ENCODE results near the gene TBX1.

Gene TBX1

DNA sequence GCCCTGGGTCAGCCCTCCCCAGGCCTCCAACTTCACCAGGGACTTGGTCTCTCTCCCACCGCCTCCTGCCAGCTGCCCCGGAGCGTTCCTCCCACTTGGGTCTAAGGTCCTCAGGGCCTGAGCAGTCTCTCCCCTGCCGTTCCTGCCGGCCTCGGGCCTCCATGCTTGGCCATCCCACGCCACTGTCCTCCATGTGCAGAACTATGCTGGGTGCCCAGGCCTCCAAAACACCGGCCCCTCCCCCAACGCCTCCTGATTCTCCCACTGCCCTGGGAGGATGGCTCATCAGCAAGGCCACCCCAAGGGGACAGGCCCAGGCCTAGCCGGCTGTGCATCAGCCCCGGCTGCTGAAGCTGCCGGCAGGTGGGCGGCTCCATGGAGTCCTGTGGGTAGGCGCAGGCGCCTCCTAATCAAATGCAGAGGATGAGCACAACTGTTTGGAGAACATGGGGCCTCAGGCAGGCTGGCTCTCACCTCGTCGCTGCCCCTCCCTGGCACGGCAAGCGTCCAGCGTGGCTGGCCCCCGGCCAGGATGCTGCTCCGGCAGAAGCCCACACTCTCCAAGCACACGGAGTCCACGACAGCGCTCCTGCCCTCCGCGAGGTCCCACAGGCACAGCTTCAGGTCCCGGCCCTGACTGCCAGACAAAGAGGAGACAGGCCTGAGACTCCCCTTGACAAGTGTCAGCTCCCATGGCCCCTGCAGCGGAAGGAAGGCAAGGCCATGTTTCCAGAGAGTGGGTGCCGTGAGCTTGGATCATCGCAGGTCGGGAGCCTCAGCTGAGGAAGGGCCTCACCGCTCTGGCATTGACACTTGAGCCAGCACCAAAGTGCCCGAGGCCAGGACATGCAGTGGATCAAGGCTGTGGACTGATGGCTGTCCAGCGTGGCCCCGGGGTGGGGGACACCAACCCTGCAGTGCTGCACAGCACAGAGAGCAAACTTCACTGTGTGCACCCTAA, 51.5 kb downstream of the TBX1 start:
- no peaks in the 10 kb centered on the region for H3K9me3 ChIP-seq
- no peak overlapping the region for H3K27ac ChIP-seq
- no peaks in the 10 kb centered on the region for H3K4me1 ChIP-seq (ENCODE audit: control insufficient read depth in 1 of 2, insufficient read depth in 1 of 2, low read depth in 1 of 2, low read length in 1 of 2)
- H3K36me3 ChIP-seq: no peaks in the 10 kb centered on the region
- TF ChIP-seq CTCF (IDR thresholded peaks at IDR 0.05): no peak
- no peaks in the 10 kb centered on the region for H3K27me3 ChIP-seq
- no peak overlapping the region for H3K4me3 ChIP-seq (ENCODE audit: low read depth in 1 of 2, low read length in 1 of 2)

- no peak overlapping the region for H3K27ac ChIP-seq
- no peak overlapping the region for H3K4me3 ChIP-seq (ENCODE audit: low read depth in 1 of 2, low read length in 1 of 2)
- no peaks in the 10 kb centered on the region for H3K4me1 ChIP-seq (ENCODE audit: control insufficient read depth in 1 of 2, insufficient read depth in 1 of 2, low read depth in 1 of 2, low read length in 1 of 2)
- TF ChIP-seq CTCF (IDR thresholded peaks at IDR 0.05): no peak
- H3K27me3 ChIP-seq: no peaks in the 10 kb centered on the region
- no peaks in the 10 kb centered on the region for H3K9me3 ChIP-seq
- no peaks in the 10 kb centered on the region for H3K36me3 ChIP-seq
These were observed 52.3 kb downstream of the TBX1 start for GRCh38 chr22:19812910-19813309.

DNA sequence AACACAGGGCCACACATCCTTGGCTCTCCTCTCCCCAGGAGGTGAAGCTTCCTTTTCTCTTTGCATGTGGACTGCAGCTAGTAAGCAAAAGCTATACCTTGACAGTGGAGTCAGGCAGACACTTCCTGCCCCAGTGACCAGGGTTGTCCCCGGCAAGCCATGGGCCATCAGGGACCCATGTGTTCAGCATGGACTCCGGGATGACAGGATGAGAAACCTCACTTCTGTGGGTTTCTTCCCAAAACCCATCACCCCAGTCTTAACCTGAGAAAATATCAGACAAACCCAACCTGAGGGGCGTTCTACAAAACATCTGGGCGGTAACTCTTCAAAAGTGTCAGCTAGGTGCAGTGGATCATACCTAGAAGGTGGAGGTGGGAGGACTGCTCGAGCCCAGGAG, 53.9 kb downstream of the TBX1 start:
- H3K9me3 ChIP-seq: no peaks in the 10 kb centered on the region
- no peak overlapping the region for H3K27ac ChIP-seq
- no peaks in the 10 kb centered on the region for H3K4me1 ChIP-seq (ENCODE audit: control insufficient read depth in 1 of 2, insufficient read depth in 1 of 2, low read depth in 1 of 2, low read length in 1 of 2)
- H3K4me3 ChIP-seq (ENCODE audit: low read depth in 1 of 2, low read length in 1 of 2): no peak overlapping the region
- no peaks in the 10 kb centered on the region for H3K27me3 ChIP-seq
- H3K36me3 ChIP-seq: no peaks in the 10 kb centered on the region
- no peak for TF ChIP-seq CTCF (IDR thresholded peaks at IDR 0.05)

DNA sequence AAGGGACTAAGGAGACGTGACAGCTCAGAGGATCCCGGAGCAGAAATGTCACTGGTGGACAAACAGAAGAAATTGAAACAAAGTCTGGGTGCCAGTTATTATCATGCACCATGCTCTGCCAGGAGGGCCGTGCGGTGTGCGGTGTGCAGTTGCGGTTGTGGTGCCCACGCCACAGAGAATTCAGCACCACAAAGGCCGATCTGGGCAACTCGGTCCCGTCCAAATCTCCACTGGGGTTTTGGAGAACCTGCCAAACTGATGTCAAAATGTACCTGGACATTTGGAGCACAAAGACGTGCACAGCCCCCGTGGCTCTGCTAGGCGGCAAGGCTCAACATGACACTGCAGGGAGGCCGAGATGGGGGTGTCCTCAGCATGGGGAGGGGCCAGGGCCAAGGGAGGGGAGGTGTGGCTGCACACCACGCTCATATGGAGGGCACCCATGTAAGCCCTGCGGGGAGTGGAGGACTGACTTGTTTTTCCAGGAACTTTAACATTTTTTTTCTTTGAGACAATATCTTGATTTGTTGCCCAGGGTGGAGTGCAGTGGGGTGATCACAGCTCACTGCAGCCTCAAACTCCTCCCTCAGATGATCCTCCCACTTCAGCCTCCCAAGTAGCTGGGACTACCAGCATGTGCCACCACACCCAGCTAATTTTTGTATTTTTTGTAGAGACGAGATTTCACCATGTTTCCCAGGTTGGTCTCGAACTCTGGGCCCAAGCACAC, 54.7 kb downstream of the TBX1 start:
- H3K27me3 ChIP-seq: no peaks in the 10 kb centered on the region
- H3K27ac ChIP-seq: no peak overlapping the region
- no peaks in the 10 kb centered on the region for H3K9me3 ChIP-seq
- no peak overlapping the region for H3K4me3 ChIP-seq (ENCODE audit: low read depth in 1 of 2, low read length in 1 of 2)
- no peak for TF ChIP-seq CTCF (IDR thresholded peaks at IDR 0.05)
- H3K36me3 ChIP-seq: no peaks in the 10 kb centered on the region
- H3K4me1 ChIP-seq (ENCODE audit: control insufficient read depth in 1 of 2, insufficient read depth in 1 of 2, low read depth in 1 of 2, low read length in 1 of 2): no peaks in the 10 kb centered on the region

DNA sequence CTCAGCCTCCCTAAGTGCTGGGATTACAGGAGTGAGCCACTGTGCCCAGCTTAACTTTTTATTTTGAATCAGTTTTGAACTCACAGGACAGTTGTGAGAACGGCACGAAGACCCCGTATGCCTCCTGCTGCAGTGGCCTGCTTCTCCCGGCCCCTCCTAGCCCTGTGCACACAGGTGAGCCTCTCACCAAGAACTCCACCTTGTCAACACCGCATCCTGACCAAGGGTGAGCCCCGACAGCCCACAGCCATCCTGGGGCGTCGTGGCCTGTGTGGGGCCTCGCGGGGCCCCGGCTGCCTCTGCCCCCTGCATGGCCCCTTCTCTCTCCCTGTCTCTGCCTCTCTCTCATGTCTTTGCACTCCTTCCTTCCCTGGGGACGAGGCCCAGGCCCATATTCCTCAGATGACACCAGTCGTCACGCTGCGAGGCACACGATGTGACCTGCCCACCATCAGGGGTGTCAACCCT, 55.3 kb downstream of the TBX1 start:
- no peak for TF ChIP-seq CTCF (IDR thresholded peaks at IDR 0.05)
- H3K27me3 ChIP-seq: no peaks in the 10 kb centered on the region
- no peaks in the 10 kb centered on the region for H3K36me3 ChIP-seq
- H3K27ac ChIP-seq: no peak overlapping the region
- H3K4me3 ChIP-seq (ENCODE audit: low read depth in 1 of 2, low read length in 1 of 2): no peak overlapping the region
- no peaks in the 10 kb centered on the region for H3K4me1 ChIP-seq (ENCODE audit: control insufficient read depth in 1 of 2, insufficient read depth in 1 of 2, low read depth in 1 of 2, low read length in 1 of 2)
- H3K9me3 ChIP-seq: no peaks in the 10 kb centered on the region
